ENCODE results near the gene DEDD. TPM values are rescaled to one million over a fixed set of nuclear protein-coding genes. Genes with fewer than 3 reads are reported as not detected.
A peak's percentile ranks its signal among the peaks of the same experiment; 100 is the strongest.

The DEDD gene
- total and polyA plus RNA-seq, 10 of the 15 experiments (the other 5 are each of a cell fraction or from before 2014, with no cell fraction given), result 13.6 to 33.9 (median 30.3) TPM

- intact Hi-C loops (cut with micrococcal nuclease; ENCODE audit: unreplicated experiment), result no loop called here
- Histone ChIP-seq H4K20me1 (ENCODE audit: control insufficient read depth, insufficient read depth) (no peaks in the 10 kb centered on the region), H3K4me1 (ENCODE audit: control insufficient read depth, insufficient read depth, low read length) (peaks cover 17% of the 10 kb centered on the region), H3K4me2 (ENCODE audit: control insufficient read depth, insufficient read depth) (peak within 1 kb of the TSS; percentile 97), H3K4me3 (peak within 1 kb of the TSS; percentile 83), H2AFZ (ENCODE audit: control insufficient read depth, low read depth, low read length) (peak within 1 kb of the TSS; percentile 82), H3K9ac (ENCODE audit: control insufficient read depth, insufficient read depth, low read length) (peak within 1 kb of the TSS; percentile 89), H3K79me2 (ENCODE audit: control insufficient read depth, insufficient read depth, low read length) (peaks cover 17% of the 10 kb centered on the region), H3K36me3 (ENCODE audit: control insufficient read depth in 2 of 2, insufficient read depth in 2 of 2, low read length in 1 of 2) (peaks cover 0 to 12% of the 10 kb centered on the region in 2 experiments), H3K27me3 (replicated peaks in 1 of 2; ENCODE audit: control insufficient read depth in 2 of 2, insufficient read depth in 2 of 2, low read length in 1 of 2) (no peaks in the 10 kb centered on the region), H3K9me3 (replicated peaks; ENCODE audit: control insufficient read depth, insufficient read depth, low read length) (no peaks in the 10 kb centered on the region), H3K27ac (ENCODE audit: control insufficient read depth, insufficient read depth) (peak within 1 kb of the TSS; percentile 68)
- no TSS peak for BruUV-seq (replicated peaks)
- 2% methylated on average over 54 of the region's 60 CpGs for WGBS (ENCODE audit: insufficient coverage, insufficient replicate concordance, low lambda C conversion rate, missing lambda C conversion rate)
- FAIRE-seq, result peak; percentile 88
- peak; percentile 99 for ATAC-seq
- POLR2A ChIA-PET, result interaction anchor here (1.0 to 2.2 kb wide), 3 partner anchors 8 to 26 kb away, joined by 4 to 8 read pairs (median 5); no protein-coding TSS in a partner anchor
- RAD21 ChIA-PET (ENCODE audit: unreplicated experiment), result no interaction called here
- DNase-seq (ENCODE audit: low read depth, low spot score), result peak; percentile 62
- in situ Hi-C loops (cut with MboI), result no loop called here
- CTCF ChIA-PET, result interaction anchor here (0.9 to 1.3 kb wide), 5 partner anchors 9 to 225 kb away, joined by 3 to 7 read pairs (median 4); partner anchors contain the start of gene B4GALT3
- SMC1A ChIA-PET (ENCODE audit: uncharacterized antibody, unreplicated experiment), result interaction anchor here (0.6 to 1.4 kb wide), 2 partner anchors 30 to 226 kb away, joined by 3 read pairs; no protein-coding TSS in a partner anchor
- TF ChIP-seq BRCA1 (IDR thresholded peaks at IDR 0.05; ENCODE audit: low read depth, low read length) (no peak), ZNF207 (IDR thresholded peaks at IDR 0.05; ENCODE audit: borderline replicate concordance) (no peak), MTA3 (IDR thresholded peaks at IDR 0.05; ENCODE audit: borderline replicate concordance, low read length) (0 out of 2 replicates have a peak, but pooled peaks have one; percentile 34), MYB (IDR thresholded peaks at IDR 0.05; ENCODE audit: borderline replicate concordance, low read depth, low read length) (0 out of 2 replicates have a peak, but pooled peaks have one; percentile 22), CHD1 (IDR thresholded peaks at IDR 0.05; ENCODE audit: low read depth, low read length) (no peak), BCL3 (IDR thresholded peaks at IDR 0.05; ENCODE audit: borderline replicate concordance, insufficient read depth, low read depth, low read length, poor library complexity, severe bottlenecking) (no peak), SMAD1 (IDR thresholded peaks at IDR 0.05; ENCODE audit: low read depth, partially characterized antibody) (no peak), SPI1 (IDR thresholded peaks at IDR 0.05; ENCODE audit: borderline replicate concordance, insufficient read depth, low read depth, low read length) (no peak), SRF (IDR thresholded peaks at IDR 0.05; ENCODE audit: low read depth in 2 of 2, low read length in 2 of 2) (no peak), GATAD2B (conservative IDR thresholded peaks at IDR 0.05; ENCODE audit: low read depth) (no peak), YY1 (IDR thresholded peaks at IDR 0.05; ENCODE audit: low read depth, low read length) (peak; percentile 99), ZBTB33 (IDR thresholded peaks at IDR 0.05) (no peak), PBX3 (IDR thresholded peaks at IDR 0.05; ENCODE audit: insufficient replicate concordance, low read depth, low read length) (no peak)
- TF ChIP-seq, protein P1, sequence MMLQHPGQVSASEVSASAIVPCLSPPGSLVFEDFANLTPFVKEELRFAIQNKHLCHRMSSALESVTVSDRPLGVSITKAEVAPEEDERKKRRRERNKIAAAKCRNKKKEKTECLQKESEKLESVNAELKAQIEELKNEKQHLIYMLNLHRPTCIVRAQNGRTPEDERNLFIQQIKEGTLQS (IDR thresholded peaks at IDR 0.05; ENCODE audit: borderline replicate concordance, extremely low read depth, low read depth, low read length), result no peak
- TF ChIP-seq, protein P2, sequence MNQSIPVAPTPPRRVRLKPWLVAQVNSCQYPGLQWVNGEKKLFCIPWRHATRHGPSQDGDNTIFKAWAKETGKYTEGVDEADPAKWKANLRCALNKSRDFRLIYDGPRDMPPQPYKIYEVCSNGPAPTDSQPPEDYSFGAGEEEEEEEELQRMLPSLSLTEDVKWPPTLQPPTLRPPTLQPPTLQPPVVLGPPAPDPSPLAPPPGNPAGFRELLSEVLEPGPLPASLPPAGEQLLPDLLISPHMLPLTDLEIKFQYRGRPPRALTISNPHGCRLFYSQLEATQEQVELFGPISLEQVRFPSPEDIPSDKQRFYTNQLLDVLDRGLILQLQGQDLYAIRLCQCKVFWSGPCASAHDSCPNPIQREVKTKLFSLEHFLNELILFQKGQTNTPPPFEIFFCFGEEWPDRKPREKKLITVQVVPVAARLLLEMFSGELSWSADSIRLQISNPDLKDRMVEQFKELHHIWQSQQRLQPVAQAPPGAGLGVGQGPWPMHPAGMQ (IDR thresholded peaks at IDR 0.05; ENCODE audit: borderline replicate concordance), result no peak
Measured at GRCh38 chr1:161159087-161159912, 26.8 kb upstream of the DEDD start, which contains the start of gene USP21. Gene USP21 (plus strand): TSS chr1:161159500. CDS start chr1:161160641, 1,141 bp downstream.

Data from GM12878 (cell line).